Activated gamma-delta T cell treated with Interleukin-2 at 50 U/mL for 16 hours (primary cell): ENCODE measurements around the gene INTS3.
A peak's percentile ranks its signal among the peaks of the same experiment; 100 is the strongest.

Experiments used
- DNase-seq: peaks from one replicate; pipeline ENCODE4 v3.0.0-alpha.2; 2020

Gene INTS3, protein sequence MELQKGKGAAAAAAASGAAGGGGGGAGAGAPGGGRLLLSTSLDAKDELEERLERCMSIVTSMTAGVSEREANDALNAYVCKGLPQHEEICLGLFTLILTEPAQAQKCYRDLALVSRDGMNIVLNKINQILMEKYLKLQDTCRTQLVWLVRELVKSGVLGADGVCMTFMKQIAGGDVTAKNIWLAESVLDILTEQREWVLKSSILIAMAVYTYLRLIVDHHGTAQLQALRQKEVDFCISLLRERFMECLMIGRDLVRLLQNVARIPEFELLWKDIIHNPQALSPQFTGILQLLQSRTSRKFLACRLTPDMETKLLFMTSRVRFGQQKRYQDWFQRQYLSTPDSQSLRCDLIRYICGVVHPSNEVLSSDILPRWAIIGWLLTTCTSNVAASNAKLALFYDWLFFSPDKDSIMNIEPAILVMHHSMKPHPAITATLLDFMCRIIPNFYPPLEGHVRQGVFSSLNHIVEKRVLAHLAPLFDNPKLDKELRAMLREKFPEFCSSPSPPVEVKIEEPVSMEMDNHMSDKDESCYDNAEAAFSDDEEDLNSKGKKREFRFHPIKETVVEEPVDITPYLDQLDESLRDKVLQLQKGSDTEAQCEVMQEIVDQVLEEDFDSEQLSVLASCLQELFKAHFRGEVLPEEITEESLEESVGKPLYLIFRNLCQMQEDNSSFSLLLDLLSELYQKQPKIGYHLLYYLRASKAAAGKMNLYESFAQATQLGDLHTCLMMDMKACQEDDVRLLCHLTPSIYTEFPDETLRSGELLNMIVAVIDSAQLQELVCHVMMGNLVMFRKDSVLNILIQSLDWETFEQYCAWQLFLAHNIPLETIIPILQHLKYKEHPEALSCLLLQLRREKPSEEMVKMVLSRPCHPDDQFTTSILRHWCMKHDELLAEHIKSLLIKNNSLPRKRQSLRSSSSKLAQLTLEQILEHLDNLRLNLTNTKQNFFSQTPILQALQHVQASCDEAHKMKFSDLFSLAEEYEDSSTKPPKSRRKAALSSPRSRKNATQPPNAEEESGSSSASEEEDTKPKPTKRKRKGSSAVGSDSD

GRCh38 chr1:153727463-153728304 lies at the start of gene INTS3:
Gene INTS3 (plus strand): TSS chr1:153728050. CDS start chr1:153728635, 585 bp downstream.
- peak; percentile 99 for DNase-seq

DNA sequence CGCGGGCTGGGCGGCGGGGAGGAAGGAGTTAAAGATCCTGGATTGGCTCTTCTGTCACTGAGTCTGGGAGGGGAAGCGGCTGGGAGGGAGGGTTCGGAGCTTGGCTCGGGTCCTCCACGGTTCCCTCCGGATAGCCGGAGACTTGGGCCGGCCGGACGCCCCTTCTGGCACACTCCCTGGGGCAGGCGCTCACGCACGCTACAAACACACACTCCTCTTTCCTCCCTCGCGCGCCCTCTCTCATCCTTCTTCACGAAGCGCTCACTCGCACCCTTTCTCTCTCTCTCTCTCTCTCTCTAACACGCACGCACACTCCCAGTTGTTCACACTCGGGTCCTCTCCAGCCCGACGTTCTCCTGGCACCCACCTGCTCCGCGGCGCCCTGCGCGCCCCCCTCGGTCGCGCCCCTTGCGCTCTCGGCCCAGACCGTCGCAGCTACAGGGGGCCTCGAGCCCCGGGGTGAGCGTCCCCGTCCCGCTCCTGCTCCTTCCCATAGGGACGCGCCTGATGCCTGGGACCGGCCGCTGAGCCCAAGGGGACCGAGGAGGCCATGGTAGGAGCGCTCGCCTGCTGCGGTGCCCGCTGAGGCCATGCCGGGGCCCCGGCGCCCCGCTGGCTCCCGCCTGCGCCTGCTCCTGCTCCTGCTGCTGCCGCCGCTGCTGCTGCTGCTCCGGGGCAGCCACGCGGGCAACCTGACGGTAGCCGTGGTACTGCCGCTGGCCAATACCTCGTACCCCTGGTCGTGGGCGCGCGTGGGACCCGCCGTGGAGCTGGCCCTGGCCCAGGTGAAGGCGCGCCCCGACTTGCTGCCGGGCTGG lies 49.1 kb upstream of the INTS3 start, which contains the start of gene NPR1:
NPR1 (plus strand) TSS at position 170 of the 818 bp plus-strand sequence; CDS start at position 591, 421 bp downstream.
- no peak for DNase-seq

GRCh38 chr1:153679337-153680119 lies 48.3 kb upstream of the INTS3 start:
- DNase-seq: peak; percentile 19

DNA sequence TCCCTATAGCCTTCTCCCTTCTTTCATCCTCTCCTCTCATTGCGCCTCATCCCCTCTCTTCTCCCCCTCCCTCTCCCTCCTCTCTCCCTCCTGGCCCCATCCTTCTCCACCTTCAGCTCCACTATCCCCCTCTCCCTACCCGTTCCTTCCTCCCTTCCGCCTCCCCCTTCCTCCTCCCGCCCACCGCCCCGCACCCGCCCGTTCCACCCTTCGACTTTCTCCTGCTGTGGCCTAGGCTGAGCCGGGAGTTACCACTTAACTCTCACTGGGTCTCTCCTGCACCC lies 47.8 kb upstream of the INTS3 start:
- no peak for DNase-seq

- DNase-seq: no peak
Observed at GRCh38 chr1:153682730-153683129, 45.1 kb upstream of the INTS3 start.

DNA sequence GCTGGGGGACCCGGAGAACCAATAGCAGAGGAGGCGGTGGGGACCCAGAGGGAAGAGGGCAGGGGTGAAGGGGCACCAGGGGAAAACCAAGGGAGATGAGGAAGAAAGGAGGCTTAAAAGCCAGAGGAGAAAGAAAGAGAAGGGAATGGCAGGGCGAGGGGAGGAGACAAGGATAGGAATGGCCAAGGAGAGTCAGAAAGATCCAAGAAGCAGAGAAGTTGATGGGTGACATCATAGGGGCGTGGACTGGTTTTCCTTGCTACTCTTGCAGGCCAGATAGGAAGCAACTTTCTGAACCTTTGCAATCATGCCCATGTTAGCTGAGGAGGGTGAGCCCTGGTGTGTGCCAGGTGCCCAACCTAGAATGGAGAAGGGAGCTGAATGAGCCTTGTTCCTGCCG lies 44.0 kb upstream of the INTS3 start:
- no peak for DNase-seq

DNA sequence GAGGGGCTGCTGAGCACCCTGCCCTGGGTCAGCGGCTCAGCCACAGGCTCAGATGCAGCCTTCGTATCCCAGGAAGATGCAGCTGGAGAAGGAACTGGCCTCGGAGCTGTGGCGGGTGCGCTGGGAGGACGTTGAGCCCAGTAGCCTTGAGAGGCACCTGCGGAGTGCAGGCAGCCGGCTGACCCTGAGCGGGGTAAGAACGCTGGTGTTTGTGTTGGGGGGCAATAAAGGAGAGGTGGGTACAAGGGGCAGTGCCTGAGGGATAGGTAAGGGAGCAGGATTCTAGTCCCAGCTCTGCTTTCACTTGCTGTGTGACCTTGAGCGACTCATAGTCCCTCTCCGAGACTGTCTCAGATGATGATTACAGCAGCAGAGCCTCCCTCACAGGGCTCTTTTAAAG lies 43.0 kb upstream of the INTS3 start:
- DNase-seq: no peak

DNA sequence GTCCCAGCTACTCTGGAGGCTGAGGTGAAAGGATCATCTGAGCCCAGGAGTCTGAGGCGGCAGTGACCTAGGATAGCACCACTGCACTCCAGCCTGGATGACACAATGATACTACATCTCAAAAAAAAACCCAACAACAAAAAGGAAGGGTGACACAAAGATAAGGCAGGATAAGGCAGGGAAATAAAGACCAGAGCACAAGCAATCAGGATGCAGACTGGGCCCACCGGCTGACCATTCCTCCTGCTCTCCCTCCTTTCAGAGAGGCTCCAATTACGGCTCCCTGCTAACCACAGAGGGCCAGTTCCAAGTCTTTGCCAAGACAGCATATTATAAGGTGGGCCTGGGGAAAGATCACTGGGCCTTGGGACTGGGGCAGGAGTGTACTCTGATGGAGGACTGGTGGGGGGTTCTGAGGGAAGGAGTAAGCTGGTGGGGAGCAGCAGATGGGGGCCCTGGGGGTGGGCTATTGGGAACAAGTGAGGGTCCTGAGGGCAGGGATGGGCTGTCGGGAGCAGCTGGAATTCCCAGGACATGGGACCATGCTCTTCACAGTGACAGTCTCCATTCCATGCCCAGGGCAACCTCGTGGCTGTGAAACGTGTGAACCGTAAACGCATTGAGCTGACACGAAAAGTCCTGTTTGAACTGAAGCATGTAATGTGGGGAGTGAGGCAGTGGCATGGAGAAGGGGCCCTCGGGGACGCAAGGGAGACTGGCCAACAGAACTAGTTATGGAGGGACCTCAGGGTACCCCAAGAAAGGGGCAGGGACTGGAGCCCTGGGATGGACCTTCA lies 42.1 kb upstream of the INTS3 start:
- DNase-seq: no peak

- no peak for DNase-seq
Observed at GRCh38 chr1:153687346-153688125, 40.3 kb upstream of the INTS3 start.

DNA sequence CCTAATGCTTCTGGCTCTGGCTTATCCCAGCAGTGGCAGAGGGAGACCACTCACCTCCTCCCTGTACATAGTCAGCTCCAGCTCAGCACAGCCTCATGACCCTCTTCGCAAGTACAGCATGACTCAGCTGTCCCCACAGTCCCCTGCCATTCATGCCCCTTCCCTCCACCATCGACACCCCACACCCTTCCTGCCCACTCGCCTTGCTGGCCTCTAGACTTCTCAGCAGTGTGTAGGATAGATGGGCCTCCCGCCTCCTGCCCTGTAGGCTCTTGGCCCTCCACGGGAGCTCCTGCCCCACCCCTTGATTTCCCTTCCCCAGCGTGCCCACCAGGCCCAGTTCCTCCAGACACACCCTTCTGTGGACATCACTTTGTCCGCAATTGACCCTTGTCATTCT lies 39.6 kb upstream of the INTS3 start:
- no peak for DNase-seq

DNA sequence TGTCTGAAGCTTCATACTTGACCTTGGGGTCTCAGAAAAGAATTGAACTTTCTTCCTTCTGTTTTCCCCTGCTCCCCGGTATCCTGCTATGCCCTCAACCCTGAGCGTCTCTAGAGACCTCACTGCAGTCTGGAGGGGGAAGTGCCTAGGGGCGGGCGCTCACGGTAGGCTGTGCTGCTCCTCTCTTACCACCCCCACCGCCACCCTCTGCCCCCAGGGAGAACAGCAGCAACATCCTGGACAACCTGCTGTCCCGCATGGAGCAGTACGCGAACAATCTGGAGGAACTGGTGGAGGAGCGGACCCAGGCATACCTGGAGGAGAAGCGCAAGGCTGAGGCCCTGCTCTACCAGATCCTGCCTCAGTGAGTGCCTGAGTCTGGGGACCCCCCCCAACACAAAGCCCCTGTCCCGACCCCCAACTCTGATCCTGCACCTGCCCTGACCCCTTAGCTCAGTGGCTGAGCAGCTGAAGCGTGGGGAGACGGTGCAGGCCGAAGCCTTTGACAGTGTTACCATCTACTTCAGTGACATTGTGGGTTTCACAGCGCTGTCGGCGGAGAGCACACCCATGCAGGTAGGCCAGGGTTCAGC lies 39.0 kb upstream of the INTS3 start:
- DNase-seq: no peak

DNA sequence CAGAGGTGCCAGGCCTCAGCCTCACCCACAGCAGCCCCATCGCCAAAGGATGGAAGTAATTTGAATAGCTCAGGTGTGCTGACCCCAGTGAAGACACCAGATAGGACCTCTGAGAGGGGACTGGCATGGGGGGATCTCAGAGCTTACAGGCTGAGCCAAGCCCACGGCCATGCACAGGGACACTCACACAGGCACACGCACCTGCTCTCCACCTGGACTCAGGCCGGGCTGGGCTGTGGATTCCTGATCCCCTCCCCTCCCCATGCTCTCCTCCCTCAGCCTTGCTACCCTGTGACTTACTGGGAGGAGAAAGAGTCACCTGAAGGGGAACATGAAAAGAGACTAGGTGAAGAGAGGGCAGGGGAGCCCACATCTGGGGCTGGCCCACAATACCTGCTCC lies 34.4 kb upstream of the INTS3 start:
- DNase-seq: no peak

- DNase-seq: no peak
Observed at GRCh38 chr1:153696741-153697140, 31.1 kb upstream of the INTS3 start.

GRCh38 chr1:153697191-153698019 lies 30.4 kb upstream of the INTS3 start:
- DNase-seq: no peak

- no peak for DNase-seq
Observed at GRCh38 chr1:153698020-153698922, 29.6 kb upstream of the INTS3 start.

DNA sequence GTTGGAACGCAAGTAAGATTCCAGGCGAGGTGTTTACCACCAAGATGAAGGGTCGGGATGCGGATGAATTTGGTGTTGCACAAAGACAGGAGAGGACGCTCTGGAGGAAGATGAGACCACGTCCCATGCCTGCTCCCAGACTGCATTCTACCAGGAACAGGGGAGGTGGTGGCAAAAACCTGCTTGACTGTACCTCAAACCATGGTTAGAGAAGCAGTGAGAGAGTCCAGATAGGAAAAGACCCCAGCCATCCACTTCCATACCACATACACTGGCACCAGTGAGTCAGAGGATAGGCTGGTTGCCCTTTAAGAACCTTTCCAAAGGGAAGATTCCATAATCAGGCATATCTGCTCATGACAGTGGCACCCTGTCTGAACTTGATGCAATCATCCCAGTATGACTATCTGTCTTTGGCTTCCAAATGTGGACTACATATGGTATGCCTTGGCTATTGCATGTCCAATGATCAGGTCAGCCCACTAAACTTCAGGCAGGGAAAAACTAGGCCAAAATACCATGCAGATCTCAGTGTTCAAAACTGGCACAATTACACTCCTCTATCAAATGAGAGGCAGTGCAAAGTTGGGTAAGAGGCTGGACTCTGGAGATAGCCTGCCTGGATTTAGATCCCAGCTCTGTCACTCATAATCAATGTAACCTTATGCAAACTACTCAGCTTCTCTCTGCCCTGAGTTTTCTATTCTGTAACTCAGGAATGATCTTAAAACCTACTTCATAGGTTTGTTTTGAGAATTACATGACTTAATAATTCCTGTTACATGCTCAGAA lies 28.7 kb upstream of the INTS3 start:
- no peak for DNase-seq
